AG04449 (cell line): ENCODE measurements around the gene HMOX2.

Source experiments
- CTCF ChIA-PET: fragments of 350-600 bp; formaldehyde crosslinking; extraction: SDS; loops from one replicate; lab custom pipeline; 2021; ENCODE audit warnings: antibody characterized with exemption; lab: Yijun Ruan, JAX
- POLR2A ChIA-PET: fragments of 400-600, 350-600 bp; formaldehyde crosslinking; extraction: SDS; loops from one replicate; lab custom pipeline; 2020; ENCODE audit warnings: antibody characterized with exemption, inconsistent platforms; lab: Yijun Ruan, JAX
- DNase-seq: peaks from one replicate; pipeline ENCODE4 v3.0.0-alpha.2; 2010; ENCODE audit warnings: low read depth, low spot score
- H3K4me3 ChIP-seq: 2 replicates; pipeline ENCODE4 v1.5.1; 2011; ENCODE audit warnings: low read depth, mild to moderate bottlenecking, control low read depth, low read length
- TF ChIP-seq, protein P1 (sequence below): IDR thresholded peaks from one replicate; pipeline ENCODE4 v1.5.1; 2011; ENCODE audit warnings: mild to moderate bottlenecking, moderate library complexity, low read length, control low read depth, inconsistent platforms; ENCODE audit not compliant: insufficient read depth; ENCODE audit errors: missing control alignments

The HMOX2 gene

DNA sequence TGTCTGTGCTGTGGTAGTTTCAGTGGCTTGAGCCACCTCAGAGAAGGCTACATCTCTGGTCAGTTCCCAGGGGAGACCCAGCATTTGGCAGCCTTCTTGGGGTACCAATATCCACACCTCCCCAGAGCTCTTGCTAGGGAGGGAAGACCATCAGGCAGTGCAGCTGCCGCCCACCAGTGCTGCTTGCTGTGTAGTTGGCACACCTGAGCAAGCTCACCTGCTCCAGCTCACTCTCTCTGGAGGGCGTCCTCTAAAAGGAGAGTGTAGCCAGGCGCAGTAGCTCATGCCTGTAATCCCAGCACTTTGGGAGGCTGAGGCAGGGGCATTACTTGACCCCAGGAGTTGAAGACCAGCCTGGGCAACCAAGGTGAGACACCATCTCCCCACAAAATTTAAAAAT lies 32.6 kb downstream of the HMOX2 start:
- no peak for DNase-seq
- TF ChIP-seq, protein P1, sequence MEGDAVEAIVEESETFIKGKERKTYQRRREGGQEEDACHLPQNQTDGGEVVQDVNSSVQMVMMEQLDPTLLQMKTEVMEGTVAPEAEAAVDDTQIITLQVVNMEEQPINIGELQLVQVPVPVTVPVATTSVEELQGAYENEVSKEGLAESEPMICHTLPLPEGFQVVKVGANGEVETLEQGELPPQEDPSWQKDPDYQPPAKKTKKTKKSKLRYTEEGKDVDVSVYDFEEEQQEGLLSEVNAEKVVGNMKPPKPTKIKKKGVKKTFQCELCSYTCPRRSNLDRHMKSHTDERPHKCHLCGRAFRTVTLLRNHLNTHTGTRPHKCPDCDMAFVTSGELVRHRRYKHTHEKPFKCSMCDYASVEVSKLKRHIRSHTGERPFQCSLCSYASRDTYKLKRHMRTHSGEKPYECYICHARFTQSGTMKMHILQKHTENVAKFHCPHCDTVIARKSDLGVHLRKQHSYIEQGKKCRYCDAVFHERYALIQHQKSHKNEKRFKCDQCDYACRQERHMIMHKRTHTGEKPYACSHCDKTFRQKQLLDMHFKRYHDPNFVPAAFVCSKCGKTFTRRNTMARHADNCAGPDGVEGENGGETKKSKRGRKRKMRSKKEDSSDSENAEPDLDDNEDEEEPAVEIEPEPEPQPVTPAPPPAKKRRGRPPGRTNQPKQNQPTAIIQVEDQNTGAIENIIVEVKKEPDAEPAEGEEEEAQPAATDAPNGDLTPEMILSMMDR: no peak
- POLR2A ChIA-PET: no interaction called here
- no peak overlapping the region for H3K4me3 ChIP-seq
- CTCF ChIA-PET: interaction anchor here (0.7 to 12.7 kb wide), 13 partner anchors 8 to 448 kb away, joined by 3 to 267 read pairs (median 15); partner anchors contain the start of genes CDIP1 and MGRN1

DNA sequence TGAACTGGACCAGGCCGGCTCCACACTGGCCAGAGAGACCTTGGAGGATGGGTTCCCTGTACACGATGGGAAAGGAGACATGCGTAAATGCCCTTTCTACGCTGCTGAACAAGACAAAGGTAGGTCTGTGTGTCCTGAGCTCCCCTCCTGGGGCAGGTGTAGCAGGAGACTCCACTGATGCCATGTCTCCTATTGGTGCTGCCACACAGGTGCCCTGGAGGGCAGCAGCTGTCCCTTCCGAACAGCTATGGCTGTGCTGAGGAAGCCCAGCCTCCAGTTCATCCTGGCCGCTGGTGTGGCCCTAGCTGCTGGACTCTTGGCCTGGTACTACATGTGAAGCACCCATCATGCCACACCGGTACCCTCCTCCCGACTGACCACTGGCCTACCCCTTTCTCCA lies 33.2 kb downstream of the HMOX2 start:
- no peak overlapping the region for H3K4me3 ChIP-seq
- POLR2A ChIA-PET: interaction anchor here (0.5 kb wide), 1 partner anchor 96 kb away, joined by 3 read pairs; no protein-coding TSS in a partner anchor
- DNase-seq: no peak
- CTCF ChIA-PET: interaction anchor here (0.9 to 12.7 kb wide), 8 partner anchors 8 to 446 kb away, joined by 3 to 267 read pairs (median 18); partner anchors contain the start of gene CDIP1
- TF ChIP-seq, protein P1: no peak

DNA sequence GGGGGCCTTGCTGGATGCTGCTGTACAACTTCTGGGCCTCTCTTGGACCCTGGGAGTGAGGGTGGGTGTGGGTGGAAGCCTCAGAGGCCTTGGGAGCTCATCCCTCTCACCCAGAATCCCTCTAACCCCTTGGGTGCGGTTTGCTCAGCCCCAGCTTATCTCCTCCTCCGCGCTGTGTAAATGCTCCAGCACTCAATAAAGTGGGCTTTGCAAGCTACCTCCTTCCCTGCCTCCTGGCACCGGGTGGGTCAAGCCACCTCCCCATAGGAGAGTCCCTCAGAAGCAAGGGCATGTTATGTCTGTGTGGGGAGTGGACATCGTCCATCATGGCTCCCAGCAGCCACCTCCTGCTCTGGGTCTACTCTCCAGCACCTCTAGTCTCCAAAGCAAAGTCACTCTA lies 33.9 kb downstream of the HMOX2 start:
- CTCF ChIA-PET: interaction anchor here (0.9 to 12.7 kb wide), 8 partner anchors 9 to 446 kb away, joined by 3 to 267 read pairs (median 4); no protein-coding TSS in a partner anchor
- TF ChIP-seq, protein P1: no peak
- POLR2A ChIA-PET: interaction anchor here (0.5 kb wide), 1 partner anchor 96 kb away, joined by 3 read pairs; no protein-coding TSS in a partner anchor
- no peak overlapping the region for H3K4me3 ChIP-seq
- DNase-seq: no peak

DNA sequence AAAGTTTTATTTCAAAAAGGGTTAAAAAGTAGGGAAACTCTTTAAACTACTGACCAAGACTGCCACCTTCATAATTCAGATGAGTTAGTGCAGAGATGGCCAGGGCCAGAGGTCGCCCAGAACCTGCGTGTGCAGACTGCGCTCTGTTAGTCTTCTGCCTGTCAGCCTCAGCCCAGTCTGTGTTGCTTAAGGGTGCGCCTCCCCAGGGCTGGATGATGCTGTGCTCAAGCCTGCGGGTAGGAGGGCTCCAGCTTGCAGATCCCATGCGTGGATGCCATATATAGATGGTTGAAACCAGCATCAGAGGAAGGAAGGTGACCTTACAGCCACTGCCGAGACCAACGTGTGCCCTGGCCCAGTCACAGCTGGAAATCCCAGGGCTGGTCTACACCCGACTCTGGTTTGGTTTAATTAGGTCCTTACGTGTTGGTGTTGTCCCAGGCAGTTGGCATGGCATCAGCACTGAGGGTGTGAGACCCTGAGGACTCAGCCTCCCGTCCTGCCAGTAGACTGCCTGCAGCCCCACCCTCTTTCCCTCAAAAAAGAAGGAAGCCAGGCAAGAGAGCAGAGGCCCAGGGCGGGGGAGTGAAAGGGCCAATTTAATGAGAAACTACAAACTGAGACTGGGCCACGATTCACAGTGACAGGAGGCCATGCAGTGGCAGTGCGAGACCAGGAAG lies 34.7 kb downstream of the HMOX2 start:
- no peak overlapping the region for H3K4me3 ChIP-seq
- CTCF ChIA-PET: interaction anchor here (1.0 to 12.7 kb wide), 8 partner anchors 10 to 123 kb away, joined by 3 to 267 read pairs (median 4); no protein-coding TSS in a partner anchor
- TF ChIP-seq, protein P1: no peak
- POLR2A ChIA-PET: no interaction called here
- no peak for DNase-seq

DNA sequence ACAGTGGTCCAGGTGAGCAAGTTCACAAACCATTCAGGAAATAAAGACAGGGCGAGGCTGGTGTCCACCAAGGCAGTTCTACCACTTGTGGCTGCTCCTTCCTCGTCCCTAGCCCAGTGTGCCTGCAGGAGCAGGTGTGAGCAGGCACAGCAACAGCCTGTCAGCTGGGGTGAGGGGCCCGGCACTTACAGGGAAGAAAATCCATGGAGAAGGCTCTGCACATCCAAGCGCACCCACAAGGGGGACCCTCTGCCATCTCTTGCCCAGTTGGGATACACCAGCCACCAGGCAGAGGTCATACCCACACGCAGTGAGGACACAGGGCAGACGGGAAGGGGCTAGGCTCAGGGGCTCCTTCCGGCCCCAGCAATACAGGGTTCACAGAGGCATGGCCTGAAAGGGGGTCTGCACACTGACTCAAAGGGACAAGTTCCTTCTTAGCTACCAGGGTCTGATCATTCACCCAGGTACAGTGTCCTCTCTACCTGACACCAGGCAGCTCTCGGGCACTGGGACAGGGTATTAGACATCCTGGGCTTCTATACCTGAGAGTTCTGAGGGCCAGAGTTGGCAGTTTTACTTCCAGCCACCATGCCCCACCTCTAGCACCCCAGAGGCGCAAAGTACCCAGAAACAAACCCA lies 35.4 kb downstream of the HMOX2 start:
- no peak for DNase-seq
- no peak overlapping the region for H3K4me3 ChIP-seq
- POLR2A ChIA-PET: no interaction called here
- CTCF ChIA-PET: interaction anchor here (1.0 to 12.7 kb wide), 7 partner anchors 9 to 82 kb away, joined by 3 to 267 read pairs (median 3); no protein-coding TSS in a partner anchor
- TF ChIP-seq, protein P1: peak; percentile 76

DNA sequence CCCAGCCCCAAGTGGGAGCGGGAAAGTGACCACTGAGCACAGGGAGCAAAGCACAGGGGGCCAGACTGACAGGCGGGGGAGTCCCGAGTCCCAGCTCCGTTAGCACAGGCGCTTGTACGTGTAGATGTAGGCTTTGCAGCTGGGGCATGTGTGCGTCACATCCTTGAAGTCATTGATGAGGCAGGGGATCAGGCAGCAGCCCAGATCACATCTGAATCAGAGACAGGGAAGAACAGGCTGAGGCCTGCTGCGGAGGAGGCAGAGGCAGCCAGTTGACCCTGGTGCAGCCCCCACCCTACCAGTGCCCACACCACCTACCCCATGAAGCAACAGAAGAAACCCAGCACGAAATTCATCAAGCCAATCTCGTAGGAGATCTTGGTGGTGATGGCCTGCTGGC lies 36.3 kb downstream of the HMOX2 start:
- POLR2A ChIA-PET: no interaction called here
- no peak for DNase-seq
- CTCF ChIA-PET: interaction anchor here (1.1 to 12.7 kb wide), 4 partner anchors 10 to 81 kb away, joined by 3 to 267 read pairs (median 5); no protein-coding TSS in a partner anchor
- no peak overlapping the region for H3K4me3 ChIP-seq
- TF ChIP-seq, protein P1: no peak
